IPS-NIHi7 (cell line): ENCODE data around the gene GYS2.
"Not testable (repeated sequence)": the region's sequence is repeated elsewhere in the genome, so short reads cannot be mapped to it uniquely, and the experiment has no call there.

Experiments used
- DNase-seq: peaks from one replicate; pipeline ENCODE4 v3.0.0; 2012; ENCODE audit warnings: mixed read lengths; ENCODE audit errors: extremely low spot score

GYS2 gene

DNA sequence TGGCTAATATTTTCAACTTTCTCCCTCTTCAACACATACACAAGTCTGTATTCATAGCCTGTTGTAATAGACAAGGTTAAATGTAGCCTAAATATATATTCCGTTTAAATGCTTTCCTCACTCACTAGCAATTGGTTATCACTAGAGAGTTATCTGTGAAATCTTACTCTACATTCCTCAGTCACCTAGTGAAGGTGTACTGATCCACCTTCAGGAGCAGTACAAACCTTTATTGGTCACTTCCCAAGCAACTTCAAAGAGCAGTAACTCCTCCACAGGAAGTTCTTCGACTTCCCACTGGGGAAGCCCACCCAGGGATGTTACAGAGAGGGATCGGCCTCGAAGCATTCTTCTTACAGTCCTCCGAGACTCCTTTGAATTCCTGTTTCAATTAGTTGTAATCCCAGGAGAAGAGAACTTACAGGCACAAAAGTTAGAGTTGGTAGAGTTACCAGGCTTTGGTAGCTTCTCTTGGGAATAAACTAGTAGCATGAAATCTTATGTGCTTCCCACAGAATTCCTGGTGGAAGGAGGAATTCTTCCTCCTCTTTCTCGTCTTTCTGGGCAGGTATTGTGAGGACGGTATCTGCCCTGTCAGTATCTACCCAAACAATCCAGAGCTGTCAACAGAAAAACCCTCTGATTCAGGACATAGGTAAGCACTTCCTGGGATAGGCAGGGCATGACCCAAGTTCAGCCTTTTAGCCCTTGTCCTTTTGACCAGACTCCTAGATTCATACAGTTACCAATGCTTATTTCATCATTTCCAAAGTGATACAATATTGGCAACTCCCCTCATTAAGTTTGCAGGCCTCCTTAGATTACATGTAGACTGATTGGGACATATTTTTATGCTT lies at the start of gene GYS2:
Gene GYS2 (minus strand): TSS at position 603 of the 857 bp plus-strand sequence. CDS start 255 bp downstream, at position 348.
- no peak for DNase-seq

DNA sequence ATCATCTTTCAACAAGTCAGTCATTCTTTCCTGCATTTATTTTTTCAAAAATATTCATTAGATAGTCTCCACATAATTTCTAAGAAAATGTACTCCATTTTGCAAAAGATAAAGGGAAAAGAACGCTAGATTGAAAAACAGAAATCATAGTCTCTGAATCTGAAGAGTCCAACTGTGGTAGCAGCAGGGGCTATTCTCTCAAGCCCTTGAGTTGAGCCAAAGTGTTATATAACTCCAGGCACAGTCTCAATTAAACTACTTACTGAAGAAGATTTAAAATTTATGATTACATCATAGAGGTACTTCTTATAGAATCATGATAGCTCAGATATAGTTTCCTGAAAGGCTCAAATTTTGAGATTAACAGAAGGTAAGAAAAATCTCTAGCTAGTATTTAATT lies 47.2 kb upstream of the GYS2 start:
- DNase-seq, result no peak

DNA sequence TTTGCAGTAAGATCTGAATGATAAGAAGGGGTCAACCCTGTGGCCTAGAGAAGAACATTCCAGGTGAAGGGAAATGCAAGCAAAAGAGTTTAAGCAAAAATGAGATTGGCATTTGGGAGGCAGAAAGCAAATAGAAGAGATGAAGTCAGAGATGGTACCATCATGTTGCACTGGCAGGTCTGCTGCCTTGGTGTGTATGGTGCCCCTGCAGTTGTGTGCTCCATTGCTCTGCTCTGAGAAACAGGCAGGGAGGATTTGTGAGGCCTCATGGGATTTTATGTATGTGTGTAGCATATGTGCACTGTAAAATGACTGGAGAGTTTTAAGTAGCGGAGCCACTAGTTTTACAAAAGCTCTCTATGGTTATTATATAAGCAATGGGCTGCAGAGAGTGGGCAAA lies 46.4 kb upstream of the GYS2 start:
- DNase-seq, result no peak

DNA sequence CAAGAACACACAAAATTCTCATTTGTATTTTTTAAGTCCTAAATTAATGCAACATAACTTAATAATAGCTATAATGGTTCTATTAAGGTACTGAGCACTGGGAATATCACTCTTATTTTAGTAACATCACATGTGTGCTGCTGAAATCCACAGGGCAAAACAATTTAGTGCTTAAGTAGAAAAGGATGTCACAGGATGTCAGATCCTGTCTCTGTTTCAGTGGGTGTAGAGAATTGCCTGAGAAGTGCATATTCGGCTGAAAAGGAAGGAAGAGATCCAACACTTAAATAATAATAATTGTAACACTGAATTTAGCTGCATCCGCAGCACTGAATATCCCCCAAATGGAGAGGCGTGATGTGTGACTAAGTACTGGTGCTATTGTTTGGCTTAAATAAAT lies 44.4 kb upstream of the GYS2 start:
- no peak for DNase-seq

DNA sequence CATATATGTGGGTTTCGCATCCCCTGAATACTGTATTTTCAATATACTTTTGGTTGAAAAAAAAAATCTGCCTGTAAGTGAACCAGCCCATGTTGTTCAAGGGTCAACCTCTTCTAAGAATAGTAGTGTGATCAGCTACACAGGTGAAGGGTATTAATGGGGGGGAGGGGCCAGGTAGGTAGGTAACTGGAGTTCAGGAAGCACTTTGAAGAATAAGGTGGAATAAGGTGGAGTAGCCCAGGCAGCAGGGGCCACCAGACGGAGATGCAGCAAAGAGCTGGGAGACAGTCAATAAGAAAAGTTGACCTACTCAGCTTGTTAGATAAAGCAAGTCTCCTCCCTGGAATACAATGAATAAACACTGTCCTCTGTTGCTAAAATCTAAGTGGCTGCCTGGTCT lies 43.7 kb upstream of the GYS2 start:
- no peak for DNase-seq

DNA sequence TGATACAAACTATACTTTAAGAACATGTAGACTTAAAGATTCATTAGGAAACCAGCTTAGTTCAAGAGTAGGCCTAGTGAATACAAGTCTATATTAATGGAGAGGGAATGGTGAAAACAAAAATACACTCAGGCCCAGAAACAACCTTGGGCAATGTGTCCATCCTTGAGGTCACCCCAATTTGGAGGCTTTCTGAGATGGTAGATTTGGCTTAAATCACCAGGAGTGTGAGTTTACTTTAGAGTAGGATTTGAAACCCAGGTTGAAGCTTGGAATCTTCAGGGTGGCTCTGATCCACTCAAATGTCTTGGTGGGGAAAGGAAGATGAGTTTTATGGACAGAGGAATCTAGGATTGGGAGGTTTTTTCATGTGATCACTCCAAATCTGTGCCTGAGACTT lies 42.5 kb upstream of the GYS2 start:
- DNase-seq, result no peak

DNA sequence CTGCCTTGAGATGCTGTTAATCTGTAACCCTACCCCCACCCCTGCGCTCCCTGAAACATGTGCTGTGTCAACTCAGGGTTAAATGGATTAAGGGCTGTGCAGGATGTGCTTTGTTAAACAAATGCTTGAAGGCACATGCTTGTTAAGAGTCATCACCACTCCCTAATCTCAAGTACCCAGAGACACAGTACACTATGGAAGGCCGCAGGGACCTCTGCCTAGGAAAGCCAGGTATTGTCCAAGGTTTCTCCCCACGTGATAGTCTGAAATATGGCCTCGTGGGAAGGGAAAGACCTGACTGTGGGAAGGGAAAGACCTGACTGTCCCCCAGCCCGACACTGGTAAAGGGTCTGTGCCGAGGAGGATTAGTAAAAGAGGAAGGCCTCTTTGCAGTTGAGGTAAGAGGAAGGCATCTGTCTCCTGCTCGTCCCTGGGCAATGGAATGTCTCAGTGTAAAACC lies 40.4 kb upstream of the GYS2 start:
- DNase-seq, result not testable (repeated sequence)

DNA sequence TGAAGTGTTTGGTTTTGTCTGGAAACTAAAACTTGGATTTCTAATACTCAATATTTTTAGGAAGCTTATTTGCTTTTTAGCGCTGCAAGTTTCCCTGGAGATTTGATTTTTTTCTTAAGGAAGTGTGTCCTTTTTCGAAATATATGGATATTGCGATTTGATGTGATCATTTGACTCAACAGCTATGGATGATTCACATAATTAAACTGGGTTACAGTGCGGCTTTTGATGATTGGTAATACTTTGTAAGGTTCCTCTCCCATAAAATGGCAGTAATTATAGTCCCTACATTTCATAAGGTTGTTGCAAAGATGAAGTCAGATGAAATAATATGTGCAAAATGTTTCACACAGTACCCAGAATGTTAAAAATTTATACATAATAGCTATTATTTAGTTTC lies 39.9 kb upstream of the GYS2 start:
- no peak for DNase-seq

DNA sequence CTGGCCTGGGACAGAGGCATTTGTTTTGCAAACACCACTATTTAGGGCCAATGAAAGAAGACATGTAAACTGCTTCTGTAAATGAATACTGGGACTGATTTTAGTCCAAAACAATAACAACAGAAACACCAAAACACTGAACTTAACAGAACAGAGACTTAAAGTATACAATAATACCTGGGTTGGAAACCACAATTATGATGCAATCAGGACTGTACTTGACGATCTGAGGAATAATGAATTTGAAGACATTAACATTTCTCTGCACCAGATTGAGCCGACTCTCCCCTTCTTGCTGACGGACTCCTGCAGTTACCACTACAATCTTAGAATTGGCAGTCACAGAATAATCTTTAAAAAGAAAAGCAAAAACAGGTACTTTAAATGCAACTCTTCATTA lies 39.1 kb upstream of the GYS2 start:
- no peak for DNase-seq

DNA sequence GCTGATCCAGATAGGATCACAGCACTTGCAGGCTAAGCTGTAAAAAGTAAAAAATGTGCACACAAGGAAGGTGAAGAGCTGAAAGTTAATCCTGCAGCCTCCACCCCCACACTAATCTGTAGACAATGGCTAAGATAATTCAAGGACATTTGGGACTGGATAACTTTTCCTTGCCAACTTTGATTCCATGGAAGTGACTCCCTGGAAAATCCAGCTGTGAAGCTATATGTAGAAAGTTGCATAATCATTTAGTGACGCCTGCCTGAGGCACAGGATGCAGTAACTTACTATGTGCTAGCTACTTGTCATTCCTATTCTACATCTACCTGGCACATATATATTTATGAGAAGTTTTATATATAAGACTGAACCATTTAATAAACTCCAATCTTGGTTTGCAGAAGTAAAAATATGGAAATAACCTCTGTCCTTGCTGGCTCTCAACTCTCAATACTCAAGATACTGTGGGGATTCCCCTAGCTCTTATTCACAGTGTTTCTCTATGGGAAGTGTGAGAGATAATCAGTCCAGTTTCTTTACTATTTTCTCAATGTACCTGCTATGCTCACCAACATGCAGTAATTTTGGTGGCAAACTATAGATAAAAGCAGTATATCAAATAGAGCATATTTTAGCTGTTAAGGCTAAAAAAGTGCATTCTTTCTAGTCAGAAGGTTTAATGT lies 38.2 kb upstream of the GYS2 start:
- no peak for DNase-seq

DNA sequence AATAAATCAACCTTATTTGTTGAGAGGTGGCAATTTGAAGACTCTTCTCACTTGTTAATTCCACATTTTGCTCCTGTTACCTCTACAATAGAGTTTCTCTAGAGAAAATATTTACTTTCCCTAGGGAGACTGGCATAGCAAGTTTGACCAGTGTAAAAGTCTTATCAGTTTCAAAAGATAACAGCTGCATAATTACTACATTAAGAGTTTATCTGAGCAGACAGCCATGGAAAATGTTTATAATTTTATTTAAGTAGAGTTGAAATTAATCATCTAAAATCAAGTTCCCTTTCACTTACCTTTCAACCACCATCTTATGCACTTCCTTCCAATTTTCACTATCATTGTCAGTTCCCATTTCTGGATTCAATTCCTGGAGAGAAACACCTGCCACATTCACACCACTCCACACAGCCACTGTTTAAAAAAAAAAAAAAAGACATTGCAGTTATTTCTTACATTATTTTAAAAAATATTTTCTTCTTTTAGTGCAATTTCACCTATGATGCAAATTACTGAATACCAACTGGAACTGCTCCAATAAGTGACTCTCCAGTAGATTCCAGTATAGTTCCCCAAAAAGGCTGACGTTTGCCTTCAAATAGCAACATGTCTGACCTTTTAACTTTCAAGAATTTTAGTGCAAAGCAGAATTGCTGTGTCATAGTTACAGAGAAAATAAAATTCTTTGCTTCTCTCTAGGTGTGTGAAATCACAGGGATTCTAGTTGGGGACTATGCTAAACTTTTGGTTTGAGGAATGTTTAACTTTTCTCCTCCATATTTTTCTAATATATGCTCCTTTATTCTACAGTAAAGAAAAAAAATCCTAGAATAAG lies 33.6 kb upstream of the GYS2 start:
- no peak for DNase-seq

DNA sequence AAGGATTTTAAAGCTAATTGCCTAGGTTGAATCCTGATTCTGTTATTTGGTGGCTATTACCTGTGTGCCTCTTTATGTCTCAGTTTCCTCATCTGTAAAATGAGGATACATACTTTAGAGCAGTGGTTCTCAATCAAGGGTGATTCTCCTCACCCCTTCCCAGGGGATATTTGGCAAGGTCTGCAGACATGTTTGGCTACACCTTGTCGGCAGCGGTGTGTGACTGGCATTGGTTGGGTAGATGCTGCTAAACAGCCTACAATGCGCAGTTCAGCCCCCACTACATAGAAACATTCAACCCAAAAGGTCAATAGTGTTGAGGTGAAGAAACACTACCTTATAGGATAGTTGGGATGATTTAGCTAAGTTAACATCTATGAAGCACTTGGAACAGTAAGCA lies 29.6 kb upstream of the GYS2 start:
- no peak for DNase-seq

DNA sequence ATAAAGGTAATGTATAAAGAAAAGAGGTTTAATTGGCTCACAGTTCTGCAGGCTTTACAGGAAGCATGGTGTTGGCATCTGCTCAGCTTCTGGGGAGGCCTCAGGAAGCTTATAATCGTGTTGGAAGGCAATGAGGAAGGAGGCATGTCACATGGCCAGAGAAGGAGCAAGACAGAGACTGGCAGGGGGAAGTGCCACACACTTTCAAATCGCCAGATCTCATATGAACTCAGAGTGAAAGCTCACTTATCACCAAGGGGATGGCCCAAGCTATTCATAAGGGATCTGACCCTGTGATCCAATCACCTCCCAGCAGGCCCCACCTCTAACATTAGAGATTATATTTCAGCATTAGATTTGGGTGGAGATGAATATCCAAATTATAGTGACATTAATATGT lies 26.7 kb upstream of the GYS2 start:
- DNase-seq, result no peak

DNA sequence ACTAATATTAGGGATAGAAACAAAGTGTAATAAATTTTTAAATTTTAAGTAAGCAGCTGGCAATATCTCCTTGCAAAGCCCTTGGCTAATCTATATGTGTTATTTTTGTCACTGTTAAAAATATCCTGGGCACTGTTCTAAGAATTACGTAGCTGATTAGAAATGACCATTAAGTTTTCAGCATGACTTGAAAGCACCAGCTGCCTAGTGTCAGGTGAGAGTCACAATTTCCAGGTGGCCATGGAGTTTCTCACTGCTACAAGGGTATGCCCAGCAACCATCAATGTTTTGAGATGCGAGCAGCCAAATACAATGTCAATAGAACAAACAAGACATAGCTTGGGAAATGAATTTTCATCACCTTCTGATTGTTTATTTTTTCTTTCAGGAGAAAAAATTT lies 23.3 kb upstream of the GYS2 start:
- DNase-seq, result no peak

DNA sequence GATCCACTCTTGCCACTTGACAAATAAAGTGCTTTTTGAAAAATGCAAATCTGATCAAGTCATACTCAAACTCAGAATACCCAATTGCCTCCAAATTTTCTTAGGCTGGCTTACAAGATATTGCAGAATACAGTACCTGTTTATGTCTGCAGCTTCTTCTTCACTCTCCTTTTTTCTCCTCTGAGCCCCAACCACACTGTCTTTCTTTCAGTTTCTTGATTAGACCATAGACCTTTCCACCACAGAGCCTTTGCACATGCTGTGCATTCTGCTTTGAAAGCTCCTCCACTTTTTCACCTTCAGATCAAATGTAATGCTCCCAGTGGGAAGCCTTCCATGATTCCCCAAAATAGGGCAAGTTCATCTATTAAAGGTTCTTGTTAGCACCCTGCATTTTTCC lies 13.9 kb upstream of the GYS2 start:
- DNase-seq, result no peak

DNA sequence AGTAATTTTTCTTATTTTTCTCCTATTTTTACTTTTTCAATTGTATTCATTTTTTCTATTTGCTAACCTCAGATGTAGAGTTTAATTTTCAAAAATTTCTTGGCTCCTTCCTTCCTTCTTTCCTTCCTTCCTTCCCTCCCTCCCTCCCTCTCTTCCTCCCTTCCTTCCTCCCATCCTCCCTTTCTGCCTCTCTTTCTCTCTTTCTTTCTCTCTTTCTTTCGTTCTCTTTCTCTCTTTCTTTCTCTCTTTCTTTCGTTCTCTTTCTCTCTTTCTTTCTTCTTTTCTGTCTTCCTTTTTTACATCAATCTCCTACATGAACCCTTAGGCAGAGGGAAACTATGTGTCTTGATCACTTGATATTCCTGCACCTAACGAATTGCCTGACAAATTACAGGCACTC lies 12.4 kb upstream of the GYS2 start:
- DNase-seq, result no peak

DNA sequence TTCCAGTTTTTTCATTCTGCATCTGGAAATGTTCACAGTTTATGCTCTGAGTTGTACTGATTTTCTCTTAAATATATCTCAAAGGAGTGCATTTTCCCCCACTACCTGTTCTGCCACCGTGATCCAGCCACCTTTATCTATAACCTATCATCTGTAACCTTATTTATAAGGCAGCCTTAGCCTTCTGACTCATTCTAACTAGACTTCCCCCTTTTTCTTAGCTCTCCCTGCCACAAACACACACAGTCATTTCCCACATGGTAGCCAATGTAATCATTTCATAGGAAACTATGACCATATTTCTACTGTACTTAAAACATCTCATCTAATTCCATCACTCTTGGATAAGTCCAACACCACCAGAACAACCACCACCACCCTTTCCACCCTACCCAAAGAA lies 10.8 kb upstream of the GYS2 start:
- no peak for DNase-seq

DNA sequence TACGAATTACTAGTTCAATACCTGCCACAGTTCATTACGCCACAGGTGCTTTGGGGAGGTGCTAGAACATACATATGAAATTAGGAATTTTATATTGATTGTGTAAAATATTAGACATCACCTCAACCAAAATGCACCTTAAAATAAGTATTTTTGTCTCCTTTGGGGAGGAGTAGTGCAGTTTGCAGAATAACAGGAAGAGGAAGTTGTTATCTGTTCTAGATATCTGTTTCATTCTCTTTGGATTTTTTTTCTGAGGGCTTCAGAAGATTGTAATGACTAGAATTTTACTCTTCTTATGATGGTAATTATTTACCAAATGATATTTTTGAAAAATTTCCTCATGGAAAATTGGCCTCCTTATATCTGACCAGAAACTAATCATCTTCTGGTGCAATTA lies 9.9 kb upstream of the GYS2 start:
- DNase-seq, result no peak

DNA sequence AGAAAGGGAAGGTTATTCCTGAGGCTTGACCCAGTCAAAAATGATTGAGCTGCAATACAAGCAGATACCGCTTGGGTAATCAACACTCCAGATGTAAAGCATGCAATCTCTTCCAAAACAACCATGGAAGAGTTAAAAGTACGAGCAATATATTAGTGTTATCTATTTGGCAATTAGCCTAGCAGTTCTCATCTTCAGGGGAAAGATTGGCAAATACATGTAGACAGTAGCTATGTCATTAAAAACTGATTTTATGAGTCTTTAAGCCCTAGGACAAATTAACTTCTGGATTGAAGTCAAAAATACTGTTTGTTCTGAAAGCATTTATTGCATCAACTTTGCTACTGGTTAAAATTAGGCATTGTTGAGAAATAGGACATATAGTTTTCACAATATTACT lies 9.3 kb upstream of the GYS2 start:
- DNase-seq, result no peak

DNA sequence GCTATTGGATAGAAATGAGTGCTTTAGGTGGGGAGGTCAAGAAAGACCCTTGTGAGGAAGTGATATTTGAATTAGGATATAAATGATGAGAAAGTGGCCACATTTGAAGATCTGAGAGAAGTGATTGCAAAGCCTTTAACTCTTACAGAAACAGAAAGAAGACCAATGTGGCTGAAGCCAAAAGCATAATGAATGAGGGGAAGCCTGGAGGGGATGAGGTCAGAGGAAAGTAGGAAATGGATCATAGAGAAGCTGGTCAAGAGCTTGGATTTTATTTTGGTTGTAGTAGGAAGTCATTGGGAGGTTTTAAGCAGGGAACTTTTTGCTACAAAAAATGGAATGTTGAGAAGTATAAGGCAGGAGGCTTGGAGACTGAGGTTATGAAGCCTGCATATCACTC lies 3.5 kb upstream of the GYS2 start:
- no peak for DNase-seq

DNA sequence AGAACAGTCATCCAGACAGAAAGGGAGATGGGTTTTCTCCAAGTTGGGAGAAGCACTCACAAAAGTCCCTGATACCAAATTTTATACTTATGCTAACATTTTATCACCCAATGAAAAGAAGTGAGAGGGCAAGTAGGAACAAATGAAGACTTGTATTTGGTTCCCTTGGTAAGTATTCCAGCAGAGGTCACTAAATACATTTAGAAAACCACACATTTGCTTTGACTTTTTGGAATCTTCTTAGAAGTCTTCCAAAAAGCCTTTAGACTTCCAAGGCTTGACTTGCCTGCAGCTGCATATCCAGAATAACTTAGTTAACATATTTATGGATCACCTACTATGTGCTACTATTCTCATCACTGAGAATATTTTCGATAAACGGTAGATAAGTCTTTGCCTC lies 3.1 kb upstream of the GYS2 start:
- DNase-seq, result no peak

DNA sequence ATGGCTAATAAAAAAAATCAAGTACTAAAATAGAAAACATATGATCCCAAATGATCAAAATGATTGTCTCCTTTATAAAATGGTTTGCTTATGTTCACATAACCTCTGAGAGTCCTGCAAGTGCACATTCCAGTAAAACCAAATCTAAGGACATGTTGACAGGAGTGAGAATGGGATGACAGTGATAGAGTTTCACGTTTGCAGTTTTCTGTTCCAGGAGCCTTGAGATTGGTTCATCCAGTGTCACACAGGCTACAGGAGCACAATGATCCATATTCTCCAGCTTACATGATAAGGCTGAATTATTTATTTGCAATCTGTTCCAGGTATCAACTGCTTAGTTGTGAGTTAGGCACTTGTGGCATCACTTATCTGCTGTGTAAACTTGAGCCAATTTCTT lies 1.5 kb upstream of the GYS2 start:
- no peak for DNase-seq
